Measurements from ENCODE around the gene NUMB. TPM values are rescaled to one million over a fixed set of nuclear protein-coding genes. Genes with fewer than 3 reads are reported as not detected.

NUMB gene
- total and polyA plus RNA-seq, 2 of the 13 experiments (the other 11 are each of a cell fraction or from before 2014, with no cell fraction given) = 20.3 to 71.1 TPM

DNA sequence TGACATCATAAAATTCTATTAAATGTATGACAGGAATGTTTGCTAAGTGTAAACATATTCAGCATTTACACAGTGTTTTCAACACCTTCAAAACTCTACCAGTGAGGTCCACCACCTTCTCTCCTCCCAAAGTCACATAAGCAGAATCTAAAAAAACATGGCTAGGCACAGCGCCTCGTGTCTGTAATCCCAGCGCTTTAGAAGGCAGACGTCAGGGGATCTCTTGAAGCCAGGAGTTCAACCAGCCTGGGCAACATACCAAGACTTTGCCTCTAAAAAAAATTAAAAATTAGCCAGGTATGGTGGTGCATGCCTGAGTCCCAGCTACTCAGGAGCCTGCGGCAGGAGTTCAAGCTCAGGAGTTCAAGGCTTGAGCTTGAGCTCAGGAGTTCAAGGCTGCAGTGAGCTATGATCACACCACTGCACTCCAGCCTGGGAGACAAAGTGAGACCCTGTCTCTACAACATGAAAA, 30.0 kb downstream of the NUMB start (continued):
- TF ChIP-seq, protein P1, sequence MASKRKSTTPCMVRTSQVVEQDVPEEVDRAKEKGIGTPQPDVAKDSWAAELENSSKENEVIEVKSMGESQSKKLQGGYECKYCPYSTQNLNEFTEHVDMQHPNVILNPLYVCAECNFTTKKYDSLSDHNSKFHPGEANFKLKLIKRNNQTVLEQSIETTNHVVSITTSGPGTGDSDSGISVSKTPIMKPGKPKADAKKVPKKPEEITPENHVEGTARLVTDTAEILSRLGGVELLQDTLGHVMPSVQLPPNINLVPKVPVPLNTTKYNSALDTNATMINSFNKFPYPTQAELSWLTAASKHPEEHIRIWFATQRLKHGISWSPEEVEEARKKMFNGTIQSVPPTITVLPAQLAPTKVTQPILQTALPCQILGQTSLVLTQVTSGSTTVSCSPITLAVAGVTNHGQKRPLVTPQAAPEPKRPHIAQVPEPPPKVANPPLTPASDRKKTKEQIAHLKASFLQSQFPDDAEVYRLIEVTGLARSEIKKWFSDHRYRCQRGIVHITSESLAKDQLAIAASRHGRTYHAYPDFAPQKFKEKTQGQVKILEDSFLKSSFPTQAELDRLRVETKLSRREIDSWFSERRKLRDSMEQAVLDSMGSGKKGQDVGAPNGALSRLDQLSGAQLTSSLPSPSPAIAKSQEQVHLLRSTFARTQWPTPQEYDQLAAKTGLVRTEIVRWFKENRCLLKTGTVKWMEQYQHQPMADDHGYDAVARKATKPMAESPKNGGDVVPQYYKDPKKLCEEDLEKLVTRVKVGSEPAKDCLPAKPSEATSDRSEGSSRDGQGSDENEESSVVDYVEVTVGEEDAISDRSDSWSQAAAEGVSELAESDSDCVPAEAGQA (IDR thresholded peaks at IDR 0.05; ENCODE audit: low read depth) = no peak
- TF ChIP-seq, protein P1 (CRISPR knock-in tag; IDR thresholded peaks at IDR 0.05; ENCODE audit: borderline replicate concordance) = 0 out of 2 replicates have a peak, but pooled peaks have one; percentile 23
- TF ChIP-seq FOXA3 (CRISPR knock-in tag; IDR thresholded peaks at IDR 0.05) = no peak; the same call in 1 of the 2 replicates
- TF ChIP-seq, protein P2, sequence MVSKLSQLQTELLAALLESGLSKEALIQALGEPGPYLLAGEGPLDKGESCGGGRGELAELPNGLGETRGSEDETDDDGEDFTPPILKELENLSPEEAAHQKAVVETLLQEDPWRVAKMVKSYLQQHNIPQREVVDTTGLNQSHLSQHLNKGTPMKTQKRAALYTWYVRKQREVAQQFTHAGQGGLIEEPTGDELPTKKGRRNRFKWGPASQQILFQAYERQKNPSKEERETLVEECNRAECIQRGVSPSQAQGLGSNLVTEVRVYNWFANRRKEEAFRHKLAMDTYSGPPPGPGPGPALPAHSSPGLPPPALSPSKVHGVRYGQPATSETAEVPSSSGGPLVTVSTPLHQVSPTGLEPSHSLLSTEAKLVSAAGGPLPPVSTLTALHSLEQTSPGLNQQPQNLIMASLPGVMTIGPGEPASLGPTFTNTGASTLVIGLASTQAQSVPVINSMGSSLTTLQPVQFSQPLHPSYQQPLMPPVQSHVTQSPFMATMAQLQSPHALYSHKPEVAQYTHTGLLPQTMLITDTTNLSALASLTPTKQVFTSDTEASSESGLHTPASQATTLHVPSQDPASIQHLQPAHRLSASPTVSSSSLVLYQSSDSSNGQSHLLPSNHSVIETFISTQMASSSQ (IDR thresholded peaks at IDR 0.05; ENCODE audit: low read depth) = peak; percentile 73; the same call in 1 of the 2 replicates
- TF ChIP-seq, protein P2 (CRISPR knock-in tag; IDR thresholded peaks at IDR 0.05; ENCODE audit: borderline replicate concordance) = peak; percentile 81; the same call in 1 of the 2 replicates
- TF ChIP-seq, protein P3, sequence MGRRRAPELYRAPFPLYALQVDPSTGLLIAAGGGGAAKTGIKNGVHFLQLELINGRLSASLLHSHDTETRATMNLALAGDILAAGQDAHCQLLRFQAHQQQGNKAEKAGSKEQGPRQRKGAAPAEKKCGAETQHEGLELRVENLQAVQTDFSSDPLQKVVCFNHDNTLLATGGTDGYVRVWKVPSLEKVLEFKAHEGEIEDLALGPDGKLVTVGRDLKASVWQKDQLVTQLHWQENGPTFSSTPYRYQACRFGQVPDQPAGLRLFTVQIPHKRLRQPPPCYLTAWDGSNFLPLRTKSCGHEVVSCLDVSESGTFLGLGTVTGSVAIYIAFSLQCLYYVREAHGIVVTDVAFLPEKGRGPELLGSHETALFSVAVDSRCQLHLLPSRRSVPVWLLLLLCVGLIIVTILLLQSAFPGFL (CRISPR knock-in tag; IDR thresholded peaks at IDR 0.05) = no peak
- no peak for TF ChIP-seq RFX3 (CRISPR knock-in tag; IDR thresholded peaks at IDR 0.05)
- TF ChIP-seq IRX3 (CRISPR knock-in tag; IDR thresholded peaks at IDR 0.05; ENCODE audit: borderline replicate concordance, low read depth) = no peak
- no peak for TF ChIP-seq ZNF20 (CRISPR knock-in tag; IDR thresholded peaks at IDR 0.05)
